ENCODE results near the gene GRIK3. TPM values are rescaled to one million over a fixed set of nuclear protein-coding genes. Genes with fewer than 3 reads are reported as not detected.

GRIK3 gene
- total RNA-seq, 1 donor from 2014 or later, result 2.3 TPM

DNA sequence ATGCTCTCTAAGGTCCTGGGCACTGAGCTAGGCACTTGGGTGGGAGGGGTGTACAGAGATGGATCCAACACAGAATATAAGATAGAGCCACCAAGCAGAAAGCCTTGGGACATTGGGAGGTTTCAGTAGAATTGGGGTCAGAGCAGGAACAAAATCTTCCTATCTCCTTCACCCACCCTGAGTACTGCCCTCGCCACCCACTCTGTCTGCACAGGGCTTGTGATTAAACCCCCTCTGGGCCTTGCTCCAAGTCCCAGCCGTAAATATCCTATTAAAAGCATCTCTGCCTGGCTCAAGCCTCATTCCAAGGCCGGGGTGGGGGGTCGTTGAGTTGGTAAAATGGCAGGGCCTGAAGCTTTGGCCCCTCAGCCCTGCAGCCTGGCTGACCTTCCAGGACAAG is 166.7 kb downstream of the GRIK3 start:
- Mint-ChIP-seq H3K4me3 (no peak overlapping the region), H3K27ac (no peak overlapping the region), H3K4me1 (ENCODE audit: unreplicated experiment) (no peaks in the 10 kb centered on the region), H3K36me3 (no peaks in the 10 kb centered on the region), H3K27me3 (peaks cover 27% of the 10 kb centered on the region), H3K9me3 (no peaks in the 10 kb centered on the region)
- DNase-seq (ENCODE audit: extremely low spot score, unreplicated experiment), result no peak
- TF ChIP-seq, protein P1, sequence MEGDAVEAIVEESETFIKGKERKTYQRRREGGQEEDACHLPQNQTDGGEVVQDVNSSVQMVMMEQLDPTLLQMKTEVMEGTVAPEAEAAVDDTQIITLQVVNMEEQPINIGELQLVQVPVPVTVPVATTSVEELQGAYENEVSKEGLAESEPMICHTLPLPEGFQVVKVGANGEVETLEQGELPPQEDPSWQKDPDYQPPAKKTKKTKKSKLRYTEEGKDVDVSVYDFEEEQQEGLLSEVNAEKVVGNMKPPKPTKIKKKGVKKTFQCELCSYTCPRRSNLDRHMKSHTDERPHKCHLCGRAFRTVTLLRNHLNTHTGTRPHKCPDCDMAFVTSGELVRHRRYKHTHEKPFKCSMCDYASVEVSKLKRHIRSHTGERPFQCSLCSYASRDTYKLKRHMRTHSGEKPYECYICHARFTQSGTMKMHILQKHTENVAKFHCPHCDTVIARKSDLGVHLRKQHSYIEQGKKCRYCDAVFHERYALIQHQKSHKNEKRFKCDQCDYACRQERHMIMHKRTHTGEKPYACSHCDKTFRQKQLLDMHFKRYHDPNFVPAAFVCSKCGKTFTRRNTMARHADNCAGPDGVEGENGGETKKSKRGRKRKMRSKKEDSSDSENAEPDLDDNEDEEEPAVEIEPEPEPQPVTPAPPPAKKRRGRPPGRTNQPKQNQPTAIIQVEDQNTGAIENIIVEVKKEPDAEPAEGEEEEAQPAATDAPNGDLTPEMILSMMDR (conservative IDR thresholded peaks at IDR 0.05), result no peak

DNA sequence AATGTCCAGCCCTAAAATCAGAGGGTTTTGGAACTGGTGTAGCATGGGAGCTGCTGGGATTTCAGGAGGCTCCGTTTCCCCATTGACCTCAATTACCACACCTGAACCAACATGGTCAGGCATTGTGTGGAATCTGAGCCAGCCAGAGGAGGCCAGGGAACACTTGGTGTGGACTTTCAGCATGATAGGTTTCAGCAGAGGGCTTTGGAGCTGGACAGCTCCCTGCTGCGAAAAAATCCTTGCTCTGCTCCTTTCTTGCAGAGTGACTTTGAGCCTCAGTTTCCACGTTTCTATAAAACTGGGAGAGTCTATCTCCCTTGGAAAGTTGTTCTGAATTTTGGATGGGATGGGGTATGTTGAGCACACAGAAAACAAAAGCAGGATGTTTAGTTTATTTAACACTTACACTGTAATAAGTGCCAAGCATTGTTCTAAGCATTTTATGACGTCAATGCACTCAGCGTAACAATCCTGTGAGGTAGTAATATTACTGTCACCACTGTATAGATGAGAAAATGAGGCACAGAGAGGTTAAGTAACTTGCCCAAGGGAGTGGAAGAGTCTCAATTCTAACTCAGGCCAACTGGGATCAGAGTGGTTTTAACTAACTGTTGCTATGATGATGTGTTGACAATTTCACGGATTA is 168.0 kb downstream of the GRIK3 start:
- Mint-ChIP-seq H3K4me1 (ENCODE audit: unreplicated experiment) (no peaks in the 10 kb centered on the region), H3K9me3 (no peaks in the 10 kb centered on the region), H3K27me3 (peaks cover 35% of the 10 kb centered on the region), H3K36me3 (no peaks in the 10 kb centered on the region), H3K27ac (no peak overlapping the region), H3K4me3 (no peak overlapping the region)
- DNase-seq (ENCODE audit: extremely low spot score, unreplicated experiment), result no peak
- TF ChIP-seq, protein P1 (conservative IDR thresholded peaks at IDR 0.05), result no peak

DNA sequence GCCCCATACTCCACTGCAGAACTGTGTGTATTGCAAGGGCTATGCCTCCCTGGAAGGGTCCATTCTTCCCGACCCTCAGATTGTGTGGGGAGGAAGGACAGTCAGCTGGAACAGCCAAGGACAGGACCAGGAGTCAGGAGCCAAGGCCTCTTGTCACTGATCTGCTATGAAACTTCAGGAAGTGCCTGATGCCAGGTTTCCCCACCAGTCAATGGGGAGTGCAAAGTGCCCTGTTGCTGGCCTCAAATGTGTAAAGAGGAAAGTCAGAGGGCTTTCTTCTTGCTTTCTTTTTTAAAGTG is 168.8 kb downstream of the GRIK3 start:
- Mint-ChIP-seq H3K27me3 (peaks cover 42% of the 10 kb centered on the region), H3K9me3 (no peaks in the 10 kb centered on the region), H3K4me1 (ENCODE audit: unreplicated experiment) (no peaks in the 10 kb centered on the region), H3K27ac (no peak overlapping the region), H3K36me3 (no peaks in the 10 kb centered on the region), H3K4me3 (no peak overlapping the region)
- DNase-seq (ENCODE audit: extremely low spot score, unreplicated experiment), result no peak
- TF ChIP-seq, protein P1 (conservative IDR thresholded peaks at IDR 0.05), result no peak

DNA sequence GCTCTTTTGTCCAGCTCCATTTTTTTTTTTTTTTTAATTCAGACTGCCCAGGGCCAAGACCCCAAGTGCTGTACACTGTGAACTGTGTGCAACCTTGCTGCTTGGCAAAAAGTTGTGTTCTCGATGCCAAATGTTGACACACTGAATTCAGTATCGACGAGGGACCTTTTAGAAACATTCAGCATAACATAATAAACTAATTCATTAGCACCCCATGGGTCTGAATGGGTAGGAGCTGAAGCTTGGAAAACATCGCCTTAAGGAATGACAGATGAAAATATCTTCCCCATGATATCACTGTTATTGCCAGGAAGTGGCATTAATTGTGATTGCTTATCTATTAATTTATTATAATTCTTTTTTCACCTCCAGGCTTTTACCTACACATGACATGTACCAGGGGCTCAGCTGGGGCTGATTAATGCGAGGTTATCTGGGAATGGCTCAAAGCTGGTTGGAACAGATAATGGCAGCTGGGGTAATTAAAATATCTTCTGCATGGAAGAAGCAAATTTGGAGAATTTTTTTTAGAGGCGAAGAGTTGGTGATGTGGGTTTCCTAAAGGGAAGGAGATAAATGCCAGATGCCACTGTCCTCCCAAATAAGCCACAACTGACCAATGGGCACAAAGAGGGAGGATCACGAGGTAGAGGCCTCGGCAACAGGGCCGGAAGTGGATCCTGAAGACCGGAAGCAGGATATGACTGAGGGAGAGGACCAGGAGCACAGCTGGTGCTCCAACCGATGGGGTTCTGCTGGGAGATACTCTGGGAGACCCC is 169.3 kb downstream of the GRIK3 start:
- Mint-ChIP-seq H3K4me1 (ENCODE audit: unreplicated experiment) (no peaks in the 10 kb centered on the region), H3K4me3 (no peak overlapping the region), H3K9me3 (no peaks in the 10 kb centered on the region), H3K27ac (no peak overlapping the region), H3K36me3 (no peaks in the 10 kb centered on the region), H3K27me3 (peaks cover 47% of the 10 kb centered on the region)
- TF ChIP-seq, protein P1 (conservative IDR thresholded peaks at IDR 0.05), result no peak
- no peak for DNase-seq (ENCODE audit: extremely low spot score, unreplicated experiment)

DNA sequence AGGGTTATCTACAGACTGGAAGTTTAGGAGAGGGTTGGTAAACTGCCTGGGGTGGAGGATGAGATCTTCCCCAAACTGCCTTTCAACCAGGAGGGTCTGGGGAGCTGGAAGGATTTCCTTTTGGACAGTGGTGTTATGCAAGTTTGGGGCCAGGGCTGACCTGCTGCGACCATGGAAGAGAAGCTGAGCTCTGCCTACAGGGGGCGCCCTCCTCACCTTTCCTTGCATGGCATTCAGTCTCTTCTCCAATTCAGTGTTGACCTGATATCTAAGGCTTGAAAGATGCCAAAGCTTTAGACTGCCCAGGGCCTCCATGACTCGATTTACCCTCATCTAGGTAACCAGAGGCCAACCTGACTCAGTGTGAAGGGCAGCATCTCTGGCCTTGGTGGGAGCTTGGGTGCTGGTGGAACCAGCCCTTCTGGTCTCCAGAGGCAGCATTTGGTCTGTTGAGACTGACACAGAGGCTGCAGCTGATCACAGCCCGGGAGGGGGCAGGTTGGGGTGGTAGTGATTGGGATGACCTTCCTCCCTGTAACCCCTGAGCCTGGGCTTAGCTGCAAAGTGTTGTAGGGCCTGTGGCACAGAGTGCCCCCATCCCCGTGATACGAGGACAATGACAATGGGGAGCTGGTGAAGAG is 170.0 kb downstream of the GRIK3 start:
- Mint-ChIP-seq H3K27ac (no peak overlapping the region), H3K4me1 (ENCODE audit: unreplicated experiment) (no peaks in the 10 kb centered on the region), H3K27me3 (peaks cover 54% of the 10 kb centered on the region), H3K4me3 (no peak overlapping the region), H3K36me3 (no peaks in the 10 kb centered on the region), H3K9me3 (no peaks in the 10 kb centered on the region)
- TF ChIP-seq, protein P1 (conservative IDR thresholded peaks at IDR 0.05), result peak; percentile 70
- DNase-seq (ENCODE audit: extremely low spot score, unreplicated experiment), result no peak

Measured in type B pancreatic cell (in vitro differentiated cells).